Hematopoietic multipotent progenitor cell treated with erythropoietin and hydrocortisone succinate and interleukin-3 and kit ligand, for 17 days (in vitro differentiated cells): ENCODE results near the gene CEPT1.
A peak's percentile ranks its signal among the peaks of the same experiment; 100 is the strongest.

Source experiments
- DNase-seq: peaks from one replicate; pipeline ENCODE4 v3.0.0-alpha.2; 2015; ENCODE audit warnings: low spot score

CEPT1 gene

DNA sequence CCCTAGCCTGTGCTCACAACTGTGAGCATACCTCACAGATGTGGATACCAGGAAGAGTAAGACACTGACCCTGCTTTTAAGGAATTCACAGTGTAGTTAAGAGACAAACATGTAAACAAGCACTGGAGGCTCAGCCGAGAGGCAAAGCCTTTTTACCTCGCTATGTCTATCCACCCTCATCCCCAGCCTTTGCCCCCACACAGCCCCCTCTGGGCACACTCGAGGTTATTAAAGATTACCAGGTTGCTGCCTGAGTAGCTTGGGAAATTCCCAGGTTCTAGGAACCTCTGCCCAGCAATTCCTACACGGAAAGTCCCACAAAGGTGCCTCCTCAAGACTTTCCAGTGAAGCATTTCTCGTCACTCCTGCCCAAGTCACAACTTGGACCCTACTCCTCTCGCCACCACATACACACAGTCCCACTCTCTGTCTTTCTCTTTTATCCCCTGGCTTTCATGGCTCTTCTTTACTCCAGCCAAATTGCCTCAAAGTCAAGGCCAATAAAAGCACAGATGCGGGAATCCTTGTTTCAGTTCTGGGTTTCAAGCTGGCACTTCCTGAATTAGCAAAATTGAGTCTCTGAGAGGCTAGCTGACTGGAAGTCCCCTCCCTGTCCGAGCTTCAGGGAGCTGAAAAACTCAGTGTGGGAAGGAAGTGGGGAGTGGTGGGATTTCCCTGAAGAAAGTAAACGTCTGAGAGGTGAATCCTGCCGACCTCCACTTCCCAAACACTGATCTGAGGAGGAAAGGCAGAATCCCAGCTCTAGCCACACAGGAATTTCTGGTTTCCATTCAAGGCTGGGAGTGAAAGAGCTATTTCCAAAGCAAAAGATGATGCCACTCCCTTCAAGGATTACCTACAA lies 52.9 kb downstream of the CEPT1 start:
- no peak for DNase-seq

- no peak for DNase-seq
Measured at GRCh38 chr1:111193712-111194480, 53.9 kb downstream of the CEPT1 start.

DNA sequence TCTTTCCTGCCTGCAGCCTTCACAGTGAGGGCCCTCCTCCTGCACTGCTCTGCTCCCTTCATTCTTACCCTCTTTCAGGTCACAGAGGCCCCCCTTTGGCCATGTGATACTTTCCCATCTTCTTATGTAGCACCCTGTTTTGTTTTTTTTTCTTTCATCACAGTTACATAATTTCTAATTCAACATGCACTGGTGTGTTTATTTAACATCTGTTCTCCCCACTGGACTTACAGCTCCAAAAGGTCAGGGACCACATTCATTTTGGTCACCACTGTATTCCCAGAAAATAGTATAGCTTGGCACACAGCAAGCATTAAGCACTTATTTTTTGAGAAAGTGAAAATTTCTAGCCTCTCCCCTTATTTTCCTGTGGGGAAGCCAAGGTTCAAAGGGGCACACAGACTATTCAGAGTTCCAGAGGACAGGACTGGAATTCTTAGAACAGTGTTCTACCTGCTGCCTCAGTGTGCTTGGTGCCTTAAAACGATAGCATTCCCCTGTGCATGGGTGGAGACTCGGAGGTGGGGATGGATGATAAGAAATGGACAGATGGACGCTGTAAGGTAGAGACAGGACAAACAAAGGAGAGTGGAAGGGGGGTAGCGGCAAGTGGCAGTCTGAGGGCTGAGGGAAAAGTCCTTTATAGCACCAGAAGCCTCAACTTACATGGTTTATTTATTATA lies 55.1 kb downstream of the CEPT1 start:
- DNase-seq: no peak

DNA sequence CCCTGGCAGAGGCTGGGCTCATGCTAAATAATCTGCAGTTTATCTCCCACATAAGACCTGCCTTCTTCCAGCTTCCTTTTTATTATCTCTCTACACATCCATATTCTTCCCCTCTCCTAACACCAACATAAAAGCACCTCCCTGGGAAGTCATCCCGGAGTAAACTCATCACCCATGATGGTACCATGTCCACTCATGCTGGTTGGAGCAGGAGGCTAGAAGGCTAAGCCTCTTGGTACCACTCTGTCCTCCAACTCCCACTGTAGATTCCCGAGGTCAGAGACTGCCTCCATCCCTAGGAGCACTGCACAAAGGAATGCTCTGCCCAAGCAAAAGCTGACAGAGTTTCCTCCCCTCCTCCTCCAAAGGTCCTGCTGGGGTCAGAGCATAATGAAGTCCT lies 56.2 kb downstream of the CEPT1 start:
- DNase-seq: no peak

GRCh38 chr1:111197598-111198284 lies 57.7 kb downstream of the CEPT1 start:
- no peak for DNase-seq

DNA sequence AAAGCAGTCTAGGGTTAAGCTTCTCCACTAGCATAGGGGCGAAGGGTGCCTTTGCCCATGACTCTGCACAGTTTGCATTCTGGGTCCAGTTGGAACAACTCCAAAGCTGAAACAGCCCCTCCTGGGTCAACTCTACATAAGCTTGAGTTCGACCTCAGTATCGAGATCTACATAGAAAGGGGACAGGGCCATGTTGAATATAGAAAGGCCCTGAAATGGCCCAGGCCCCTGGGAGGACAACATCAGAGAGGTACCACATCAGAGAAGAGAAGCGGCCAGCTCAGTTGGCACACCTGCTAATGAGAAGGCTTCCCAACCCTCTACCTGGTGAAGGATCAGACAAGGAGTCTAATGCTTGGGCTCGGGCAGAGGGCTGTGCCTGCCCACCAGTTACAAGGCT lies 58.8 kb downstream of the CEPT1 start:
- DNase-seq: no peak

DNA sequence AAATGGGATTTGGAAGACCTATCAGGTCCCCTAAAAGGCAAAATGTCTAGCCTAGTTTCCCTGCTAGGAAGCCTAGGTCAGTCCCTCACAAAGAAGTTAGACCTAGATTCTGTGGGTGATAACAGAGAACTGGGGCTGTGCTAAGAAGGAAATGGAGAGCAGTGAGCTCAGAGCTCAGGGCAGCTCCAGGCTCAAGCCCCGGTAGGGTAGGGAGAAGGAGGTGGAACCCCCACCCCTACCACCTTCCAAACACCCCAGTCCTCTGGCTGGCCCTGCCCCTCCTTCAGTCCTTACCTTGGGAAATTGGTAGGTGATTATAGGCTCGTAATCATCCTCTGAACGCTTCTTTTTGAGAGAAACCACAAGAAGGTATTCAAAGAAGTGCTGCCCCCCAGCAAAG lies 59.3 kb downstream of the CEPT1 start:
- DNase-seq: no peak

GRCh38 chr1:111199881-111200801 lies 60.1 kb downstream of the CEPT1 start, which contains the start of gene DENND2D:
Gene DENND2D (minus strand): TSS chr1:111200646. CDS start chr1:111200459, 187 bp downstream.
- DNase-seq: no peak

GRCh38 chr1:111200802-111201161 lies 60.8 kb downstream of the CEPT1 start:
- no peak for DNase-seq

GRCh38 chr1:111201275-111202090 lies 61.5 kb downstream of the CEPT1 start:
- DNase-seq: peak; percentile 43

GRCh38 chr1:111202366-111202706 lies 62.3 kb downstream of the CEPT1 start:
- no peak for DNase-seq

GRCh38 chr1:111202707-111203623 lies 62.9 kb downstream of the CEPT1 start:
- DNase-seq: no peak

GRCh38 chr1:111203681-111204200 lies 63.7 kb downstream of the CEPT1 start:
- peak; percentile 45 for DNase-seq

DNA sequence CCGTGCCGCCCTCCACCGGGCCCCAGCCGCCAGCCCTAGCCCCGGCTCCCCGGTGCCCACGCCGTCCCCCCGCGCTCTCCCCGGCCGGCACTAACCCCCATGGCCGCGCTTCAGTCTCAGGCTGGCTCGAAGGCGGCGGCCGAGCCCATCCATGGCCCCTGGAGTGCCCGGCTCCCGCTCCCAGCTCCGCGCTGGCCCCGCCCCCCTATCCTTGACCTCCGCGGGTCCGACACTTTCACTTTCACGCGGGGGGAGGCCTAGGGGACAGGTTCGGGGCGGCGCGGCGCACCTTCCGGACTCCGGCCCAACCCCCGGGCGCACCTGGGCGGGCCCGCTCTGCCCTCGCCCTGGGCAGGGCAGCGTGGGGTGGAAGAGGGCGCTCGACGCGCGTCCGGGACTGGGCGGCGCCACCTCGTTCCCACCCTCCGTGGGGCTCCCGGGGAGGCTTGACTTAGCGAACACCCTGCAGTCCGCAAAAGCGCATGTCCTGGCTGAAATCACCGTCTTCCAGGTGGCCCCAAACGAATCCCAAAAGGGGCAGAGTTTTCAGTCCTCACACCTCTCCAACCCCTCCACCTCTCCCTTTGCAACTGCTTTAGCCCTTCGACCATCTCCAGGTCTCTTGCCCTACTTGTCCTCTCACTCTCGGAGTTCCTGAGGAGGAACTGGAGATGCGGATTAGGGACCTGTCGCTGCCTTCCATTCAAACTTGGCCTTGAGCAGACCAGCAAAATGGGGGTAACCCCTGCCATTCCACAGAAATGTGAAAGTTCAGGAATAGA lies 64.4 kb downstream of the CEPT1 start:
- DNase-seq: peak; percentile 78

DNA sequence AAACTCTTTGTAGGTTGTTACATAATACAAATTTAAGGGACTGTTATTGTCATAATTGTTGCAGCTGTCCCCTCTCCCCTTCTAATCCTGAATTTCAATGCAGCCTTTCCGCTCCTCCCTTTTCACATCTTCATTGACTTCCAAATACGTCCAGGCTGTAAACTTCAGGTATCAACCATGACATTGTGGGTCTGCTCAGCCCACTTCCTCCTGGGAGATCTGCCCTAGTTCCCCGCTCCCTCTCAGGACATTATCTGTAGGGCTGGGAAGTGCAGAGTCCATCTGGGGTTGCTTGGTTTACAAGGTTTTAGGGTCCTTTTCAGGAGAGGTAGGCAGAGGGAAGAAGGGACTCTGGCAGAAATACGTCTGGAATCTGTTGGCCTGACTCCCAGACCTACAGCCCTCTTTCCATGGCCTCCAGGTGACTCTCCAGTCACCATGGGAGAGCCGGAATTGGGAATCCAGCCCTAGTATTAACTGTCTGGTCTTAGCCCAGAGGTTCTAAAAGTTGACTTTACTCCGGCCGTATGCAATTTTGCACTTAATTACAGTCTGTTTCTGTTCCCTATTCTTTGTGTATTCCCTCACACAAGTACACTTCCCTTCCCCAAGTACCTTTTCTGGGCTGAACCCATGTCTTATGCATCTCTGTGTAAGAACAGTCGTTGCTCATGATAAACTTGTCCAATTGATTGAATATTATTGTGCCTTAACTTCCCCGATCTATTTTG lies 65.1 kb downstream of the CEPT1 start:
- no peak for DNase-seq

DNA sequence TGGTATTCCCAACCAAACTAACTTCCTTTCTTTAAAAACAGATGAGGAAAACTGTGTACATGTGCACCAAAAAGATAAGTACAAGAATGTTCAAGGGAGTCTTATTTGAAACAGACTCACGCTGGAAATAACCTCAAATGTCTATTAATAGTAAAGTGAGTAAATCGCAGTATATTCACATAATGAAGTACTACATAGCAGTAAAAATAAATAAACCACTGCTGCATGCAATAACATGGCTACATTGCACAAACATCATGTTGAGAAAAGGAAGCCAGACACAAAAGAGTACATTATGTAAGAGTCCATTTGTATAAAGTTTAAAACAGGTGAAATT lies 65.7 kb downstream of the CEPT1 start:
- DNase-seq: no peak

- DNase-seq: no peak
Measured at GRCh38 chr1:111208921-111209320, 68.9 kb downstream of the CEPT1 start.

- DNase-seq: no peak
Measured at GRCh38 chr1:111209622-111210021, 69.6 kb downstream of the CEPT1 start.
